Prostate gland (tissue), 2 donors: ENCODE data around the gene PTPRD. TPM values are rescaled to one million over a fixed set of nuclear protein-coding genes. Genes with fewer than 3 reads are reported as not detected.

Experiments
- DNase-seq: peaks from one replicate; pipeline ENCODE4 v3.0.0-alpha.2; 2019; ENCODE audit warnings: low spot score
- H3K27ac ChIP-seq, 2 donors: fragments of 200-600 bp; sonication (generic); 2 replicates each; pipeline ENCODE4 v1.5.1; 2017 to 2019
- H3K27me3 ChIP-seq: fragments of 200-600 bp; sonication (generic); replicated peaks from 2 replicates; pipeline ENCODE4 v1.5.1; 2019; ENCODE audit not compliant: insufficient read depth
- H3K36me3 ChIP-seq, 2 donors: fragments of 200-600 bp; sonication (generic); 1 replicate in 1 of 2; 2 replicates in 1 of 2; pipeline versions ENCODE4 v1.5.1 to v1.8.1; 2017 to 2019
- H3K4me1 ChIP-seq: fragments of 200-600 bp; sonication (generic); replicated peaks from 2 replicates; pipeline ENCODE4 v1.5.1; 2019
- H3K4me3 ChIP-seq, 2 donors: fragments of 200-600 bp; sonication (generic); 2 replicates each; pipeline ENCODE4 v1.5.1; 2017 to 2019
- H3K9me3 ChIP-seq: fragments of 200-600 bp; sonication (generic); 2 replicates; pipeline ENCODE4 v1.5.1; 2017
- CTCF ChIP-seq, 4 experiments: fragments of 200-600 bp in 2 of 4; fragments of 450-650 bp in 2 of 4; sonication (generic) in 2 of 4; IDR thresholded peaks; 1 replicate in 3 of 4; 2 replicates in 1 of 4; pipeline ENCODE4 v1.5.1; 2016 to 2019; ENCODE audit warnings: antibody characterized with exemption in 4 of 4, mild to moderate bottlenecking in 2 of 4, moderate library complexity in 2 of 4
- POLR2A ChIP-seq: fragments of 450-650 bp; IDR thresholded peaks from one replicate; pipeline ENCODE4 v1.6.1; 2016; ENCODE audit warnings: antibody characterized with exemption, mild to moderate bottlenecking
- POLR2AphosphoS5 ChIP-seq: sonication (generic); formaldehyde crosslinking; IDR thresholded peaks from one replicate; pipeline ENCODE4 v1.6.1; 2017; ENCODE audit warnings: antibody characterized with exemption
- WGBS: methylation state at CpG from one replicate; pipeline ENCODE4 v1.1.5; 2018; 5-methylcytosine and 5-hydroxymethylcytosine counted together
- intact Hi-C: fragments of 100-400 bp; cut with DNase I; formaldehyde crosslinking; loops from one replicate; pipeline ENCODE4 v1.14.2; 2022
- total RNA-seq, 2 donors: library from RNA; depleted of rRNA; stranded (reverse); fragments of >200 nt; gene quantifications; one replicate each; pipeline ENCODE4 v1.1.0, GENCODE V29; 2016

Gene PTPRD
- total RNA-seq, 2 donors from 2014 or later: 5.8 to 23.1 TPM

- intact Hi-C loops: no loop called here
- no peak overlapping the region for H3K27ac ChIP-seq
- no peak for DNase-seq
- WGBS: 76% methylated on average over 2 of the region's 2 CpGs
- H3K36me3 ChIP-seq: no peaks in the 10 kb centered on the region
- no peaks in the 10 kb centered on the region for H3K4me1 ChIP-seq
- no peaks in the 10 kb centered on the region for H3K27me3 ChIP-seq
- H3K4me3 ChIP-seq: no peak overlapping the region
- no peak for TF ChIP-seq CTCF (IDR thresholded peaks at IDR 0.05)
- TF ChIP-seq POLR2AphosphoS5: no peak
- no peak for TF ChIP-seq POLR2A
- no peaks in the 10 kb centered on the region for H3K9me3 ChIP-seq
Measured at GRCh38 chr9:8282535-8282934, 2330.3 kb downstream of the PTPRD start.

GRCh38 chr9:8280811-8281210 lies 2332.0 kb downstream of the PTPRD start:
- TF ChIP-seq POLR2AphosphoS5: no peak
- no peak for TF ChIP-seq CTCF (IDR thresholded peaks at IDR 0.05)
- no peak for TF ChIP-seq POLR2A
- no peaks in the 10 kb centered on the region for H3K36me3 ChIP-seq
- DNase-seq: no peak
- 69% methylated on average over 2 of the region's 2 CpGs for WGBS
- no peaks in the 10 kb centered on the region for H3K27me3 ChIP-seq
- no peak overlapping the region for H3K4me3 ChIP-seq
- H3K27ac ChIP-seq: no peak overlapping the region
- H3K9me3 ChIP-seq: no peaks in the 10 kb centered on the region
- intact Hi-C loops: no loop called here
- no peaks in the 10 kb centered on the region for H3K4me1 ChIP-seq

GRCh38 chr9:8278048-8278447 lies 2334.8 kb downstream of the PTPRD start:
- Histone ChIP-seq H3K4me3 (no peak overlapping the region), H3K27me3 (no peaks in the 10 kb centered on the region), H3K9me3 (no peaks in the 10 kb centered on the region), H3K27ac (no peak overlapping the region), H3K36me3 (no peaks in the 10 kb centered on the region), H3K4me1 (no peaks in the 10 kb centered on the region)
- TF ChIP-seq POLR2A: no peak
- no peak for TF ChIP-seq POLR2AphosphoS5
- TF ChIP-seq CTCF (IDR thresholded peaks at IDR 0.05): no peak
- intact Hi-C loops: no loop called here
- WGBS: 75% methylated on average over 3 of the region's 3 CpGs
- DNase-seq: no peak

- no peaks in the 10 kb centered on the region for H3K4me1 ChIP-seq
- H3K4me3 ChIP-seq: no peak overlapping the region
- no peaks in the 10 kb centered on the region for H3K36me3 ChIP-seq
- TF ChIP-seq POLR2AphosphoS5 (no peak), CTCF (IDR thresholded peaks at IDR 0.05) (no peak), POLR2A (no peak)
- intact Hi-C loops: no loop called here
- no peak for DNase-seq
- no peaks in the 10 kb centered on the region for H3K9me3 ChIP-seq
- H3K27ac ChIP-seq: no peak overlapping the region
- H3K27me3 ChIP-seq: no peaks in the 10 kb centered on the region
Measured at GRCh38 chr9:8270235-8270634, 2342.6 kb downstream of the PTPRD start.

- Histone ChIP-seq H3K27me3 (no peaks in the 10 kb centered on the region), H3K36me3 (no peaks in the 10 kb centered on the region), H3K4me3 (no peak overlapping the region), H3K9me3 (no peaks in the 10 kb centered on the region), H3K27ac (no peak overlapping the region), H3K4me1 (no peaks in the 10 kb centered on the region)
- 95% methylated on average over 1 of the region's 1 CpG for WGBS
- intact Hi-C loops: no loop called here
- no peak for DNase-seq
- TF ChIP-seq POLR2A (no peak), CTCF (IDR thresholded peaks at IDR 0.05) (no peak), POLR2AphosphoS5 (no peak)
Measured at GRCh38 chr9:8268881-8269280, 2343.9 kb downstream of the PTPRD start.
